ENCODE results near the gene FAM200C.
"Not testable (repeated sequence)": the region's sequence is repeated elsewhere in the genome, so short reads cannot be mapped to it uniquely, and the experiment has no call there.

Gene FAM200C

DNA sequence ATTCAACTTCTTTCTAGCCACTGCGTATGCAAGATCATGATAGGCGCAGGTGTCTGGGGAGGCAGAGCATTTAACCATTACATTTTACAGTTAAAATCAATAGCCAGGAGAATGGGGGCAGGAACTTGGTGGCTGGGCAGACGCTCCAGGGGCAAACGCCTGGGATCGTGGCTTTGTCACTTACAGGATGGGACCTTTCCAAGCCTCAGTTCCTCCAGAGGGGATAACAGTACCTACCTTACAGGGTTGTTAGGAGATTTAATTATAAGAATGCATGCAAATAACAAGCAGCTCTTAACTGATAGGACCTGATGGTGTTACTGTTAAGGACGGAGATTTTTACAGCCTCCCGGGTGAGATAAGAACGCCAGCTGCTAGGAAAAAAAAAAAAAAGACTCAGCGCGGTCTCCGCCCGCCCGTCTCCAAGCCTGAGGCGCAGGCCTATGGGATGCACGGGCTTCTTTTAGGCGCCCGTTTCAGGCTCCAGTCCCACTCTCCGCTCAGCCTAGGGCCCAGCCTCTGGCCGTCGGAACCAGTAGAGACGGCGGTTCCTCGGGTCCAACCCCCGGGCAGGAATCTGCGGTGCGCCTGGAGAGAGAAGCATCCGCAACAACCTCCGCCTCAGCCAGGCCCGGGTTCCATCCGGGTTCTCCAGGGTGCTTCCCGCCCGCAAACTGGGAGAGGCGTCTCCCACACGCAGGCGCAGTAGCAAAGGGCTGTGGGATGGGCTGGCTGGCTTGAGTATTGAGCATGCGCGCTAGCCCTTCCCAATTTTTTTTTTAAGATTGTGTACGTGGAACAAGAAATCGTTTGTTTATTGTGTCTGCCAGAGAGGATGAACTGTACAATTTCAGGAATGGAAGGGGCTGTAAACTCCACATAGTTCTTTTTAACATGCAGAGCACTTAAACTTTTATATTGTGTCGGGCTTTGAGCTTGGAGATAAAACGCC is at the start of gene FAM200C:
TSS of gene FAM200C (minus strand) at position 653 of the 952 bp plus-strand sequence. CDS start 4,564 bp downstream, outside the sequence.
- FAIRE-seq (peak; percentile 84), DNase-seq (ENCODE audit: insufficient read length, low spot score) (peak; percentile 84)
- TF ChIP-seq POLR2A (IDR thresholded peaks at IDR 0.05; ENCODE audit: low read depth, low read length): peak; percentile 95

- DNase-seq (ENCODE audit: insufficient read length, low spot score) (no peak), FAIRE-seq (no peak)
- no peak for TF ChIP-seq POLR2A (IDR thresholded peaks at IDR 0.05; ENCODE audit: low read depth, low read length)
Observed at GRCh38 chr5:160449458-160449857, 49.6 kb upstream of the FAM200C start.

GRCh38 chr5:160448886-160449285 is 49.0 kb upstream of the FAM200C start:
- DNase-seq (ENCODE audit: insufficient read length, low spot score): no peak
- TF ChIP-seq POLR2A (IDR thresholded peaks at IDR 0.05; ENCODE audit: low read depth, low read length): no peak
- FAIRE-seq: no peak

- TF ChIP-seq POLR2A (IDR thresholded peaks at IDR 0.05; ENCODE audit: low read depth, low read length): no peak
- DNase-seq (ENCODE audit: insufficient read length, low spot score): no peak
- no peak for FAIRE-seq
Observed at GRCh38 chr5:160445751-160446150, 45.9 kb upstream of the FAM200C start.

DNA sequence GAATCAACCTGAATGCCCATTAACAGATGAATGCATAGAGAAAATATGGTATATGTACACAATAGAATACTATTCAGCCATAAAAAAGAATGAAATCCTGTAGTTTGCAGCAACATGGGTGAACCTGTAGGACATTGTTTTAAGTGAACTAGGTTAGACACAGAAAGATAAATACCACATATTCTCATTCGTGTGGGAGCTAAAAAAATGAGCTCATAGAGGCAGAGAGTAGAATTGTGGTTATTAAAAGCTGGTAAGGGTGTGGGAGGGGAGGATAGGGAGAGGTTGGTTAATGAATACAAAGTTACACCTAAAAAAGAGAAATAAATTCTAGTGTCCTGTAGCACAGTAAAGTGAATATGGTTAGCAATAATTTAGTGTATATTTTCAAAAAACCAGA is 45.3 kb upstream of the FAM200C start:
- TF ChIP-seq POLR2A (IDR thresholded peaks at IDR 0.05; ENCODE audit: low read depth, low read length): no peak
- DNase-seq (ENCODE audit: insufficient read length, low spot score) (no peak), FAIRE-seq (no peak)

GRCh38 chr5:160444407-160444806 is 44.6 kb upstream of the FAM200C start:
- no peak for TF ChIP-seq POLR2A (IDR thresholded peaks at IDR 0.05; ENCODE audit: low read depth, low read length)
- DNase-seq (ENCODE audit: insufficient read length, low spot score) (no peak), FAIRE-seq (no peak)

- DNase-seq (ENCODE audit: insufficient read length, low spot score) (no peak), FAIRE-seq (no peak)
- TF ChIP-seq POLR2A (IDR thresholded peaks at IDR 0.05; ENCODE audit: low read depth, low read length): no peak
Observed at GRCh38 chr5:160442824-160443431, 43.1 kb upstream of the FAM200C start.

GRCh38 chr5:160441311-160441781 is 41.5 kb upstream of the FAM200C start:
- TF ChIP-seq POLR2A (IDR thresholded peaks at IDR 0.05; ENCODE audit: low read depth, low read length): no peak
- DNase-seq (ENCODE audit: insufficient read length, low spot score) (no peak), FAIRE-seq (no peak)

DNA sequence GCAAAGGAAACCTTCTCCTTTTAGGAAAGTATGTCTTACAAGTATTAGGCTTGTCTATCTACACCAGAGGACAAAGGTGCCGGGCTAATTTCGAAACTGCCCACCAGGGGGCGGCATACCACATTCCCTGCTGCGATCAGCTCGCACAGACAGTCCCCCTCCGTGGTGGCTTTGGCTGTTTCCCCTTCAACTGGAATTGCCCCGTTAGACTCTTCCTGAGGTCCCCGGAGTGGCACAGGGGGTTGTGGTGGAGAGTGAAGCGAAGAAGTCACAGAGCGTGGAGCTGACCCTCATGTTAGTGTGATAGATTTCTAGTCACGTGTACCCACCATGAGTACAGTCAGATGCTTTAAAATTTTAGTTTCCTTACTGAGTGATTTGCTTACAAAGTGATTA is 39.3 kb upstream of the FAM200C start:
- DNase-seq (ENCODE audit: insufficient read length, low spot score) (peak; percentile 66), FAIRE-seq (peak; percentile 55)
- TF ChIP-seq POLR2A (IDR thresholded peaks at IDR 0.05; ENCODE audit: low read depth, low read length): no peak

- no peak for TF ChIP-seq POLR2A (IDR thresholded peaks at IDR 0.05; ENCODE audit: low read depth, low read length)
- no peak for DNase-seq (ENCODE audit: insufficient read length, low spot score)
- peak; percentile 41 for FAIRE-seq
Observed at GRCh38 chr5:160438316-160439204, 38.7 kb upstream of the FAM200C start.

DNA sequence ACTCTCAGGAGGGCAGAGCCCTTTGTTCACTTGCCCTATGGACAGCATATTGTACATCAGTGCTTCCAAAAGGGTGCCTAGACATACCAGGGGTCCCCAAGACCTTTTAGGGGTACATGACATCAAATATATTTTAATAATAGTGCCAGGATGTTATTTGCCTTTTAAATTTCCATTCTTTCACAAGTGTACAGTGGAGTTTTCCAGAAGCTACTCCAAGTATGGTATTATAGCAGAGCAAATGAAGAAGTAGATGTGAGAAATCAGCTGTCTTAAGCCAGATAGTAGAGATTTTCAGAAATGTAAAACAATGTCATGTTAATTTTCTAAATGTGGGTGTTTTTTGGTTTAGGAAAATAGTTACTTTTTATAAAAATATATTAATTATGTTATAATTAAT is 37.4 kb upstream of the FAM200C start:
- TF ChIP-seq POLR2A (IDR thresholded peaks at IDR 0.05; ENCODE audit: low read depth, low read length): no peak
- no peak for DNase-seq (ENCODE audit: insufficient read length, low spot score)
- FAIRE-seq: no peak

DNA sequence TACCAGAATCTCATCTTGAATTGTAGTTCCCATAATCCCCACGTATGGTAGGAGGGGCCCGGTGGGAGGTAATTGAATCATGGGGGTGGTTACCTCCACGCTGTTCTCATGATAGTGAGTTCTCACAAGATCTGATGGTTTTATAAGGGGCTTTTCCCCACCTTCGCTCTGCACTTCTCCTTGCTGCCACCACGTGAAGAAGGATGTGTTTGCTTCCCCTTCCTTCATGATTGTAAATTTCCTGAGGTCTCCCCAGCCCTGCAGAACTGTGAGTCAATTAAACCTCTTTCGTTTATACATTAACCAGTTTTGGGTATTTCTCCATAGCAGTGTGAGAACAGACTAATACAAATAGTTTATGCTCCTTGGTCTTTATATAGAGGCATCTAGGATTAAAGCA is 36.8 kb upstream of the FAM200C start:
- DNase-seq (ENCODE audit: insufficient read length, low spot score); FAIRE-seq: not testable (repeated sequence)

DNA sequence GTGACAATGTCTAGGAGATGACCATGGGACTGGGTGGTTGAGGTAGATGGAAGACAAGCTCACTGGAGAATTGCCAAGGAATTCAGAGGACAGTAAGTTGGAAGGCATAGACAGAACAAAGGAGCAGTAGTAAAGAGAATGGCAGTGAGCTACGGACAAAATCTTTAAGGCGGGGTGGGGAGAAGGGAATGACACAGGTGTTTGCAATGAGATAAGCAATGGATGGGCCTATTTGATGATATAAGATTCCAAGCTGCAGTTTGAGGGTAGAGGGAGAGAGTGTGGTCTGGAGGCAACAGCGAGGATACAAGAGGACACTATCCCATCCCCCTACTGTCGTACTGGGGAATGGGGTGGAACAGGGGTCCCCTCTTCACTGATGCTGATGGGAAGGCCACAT is 36.2 kb upstream of the FAM200C start:
- no peak for TF ChIP-seq POLR2A (IDR thresholded peaks at IDR 0.05; ENCODE audit: low read depth, low read length)
- FAIRE-seq (no peak), DNase-seq (ENCODE audit: insufficient read length, low spot score) (no peak)

GRCh38 chr5:160435532-160435931 is 35.7 kb upstream of the FAM200C start:
- TF ChIP-seq POLR2A (IDR thresholded peaks at IDR 0.05; ENCODE audit: low read depth, low read length): no peak
- DNase-seq (ENCODE audit: insufficient read length, low spot score) (no peak), FAIRE-seq (no peak)

All from H54 (cell line).